Esophagus squamous epithelium (tissue), 4 donors: ENCODE results near the gene RRP36.

ENCODE experiments used
- POLR2A ChIP-seq, 4 donors: fragments of 450-650 bp; IDR thresholded peaks; one replicate each; pipeline ENCODE4 v1.6.1; 2017; ENCODE audit warnings: antibody characterized with exemption in 4 of 4, mild to moderate bottlenecking in 4 of 4, moderate library complexity in 3 of 4
- TF ChIP-seq, protein P1 (sequence below), 6 experiments: fragments of 450-650 bp in 4 of 6; fragments of 200-600 bp in 2 of 6; sonication (generic) in 2 of 6; IDR thresholded peaks; one replicate each; pipeline ENCODE4 v1.5.1; 2016 to 2019; ENCODE audit warnings: antibody characterized with exemption in 6 of 6, mild to moderate bottlenecking in 4 of 6, moderate library complexity in 4 of 6

DNA sequence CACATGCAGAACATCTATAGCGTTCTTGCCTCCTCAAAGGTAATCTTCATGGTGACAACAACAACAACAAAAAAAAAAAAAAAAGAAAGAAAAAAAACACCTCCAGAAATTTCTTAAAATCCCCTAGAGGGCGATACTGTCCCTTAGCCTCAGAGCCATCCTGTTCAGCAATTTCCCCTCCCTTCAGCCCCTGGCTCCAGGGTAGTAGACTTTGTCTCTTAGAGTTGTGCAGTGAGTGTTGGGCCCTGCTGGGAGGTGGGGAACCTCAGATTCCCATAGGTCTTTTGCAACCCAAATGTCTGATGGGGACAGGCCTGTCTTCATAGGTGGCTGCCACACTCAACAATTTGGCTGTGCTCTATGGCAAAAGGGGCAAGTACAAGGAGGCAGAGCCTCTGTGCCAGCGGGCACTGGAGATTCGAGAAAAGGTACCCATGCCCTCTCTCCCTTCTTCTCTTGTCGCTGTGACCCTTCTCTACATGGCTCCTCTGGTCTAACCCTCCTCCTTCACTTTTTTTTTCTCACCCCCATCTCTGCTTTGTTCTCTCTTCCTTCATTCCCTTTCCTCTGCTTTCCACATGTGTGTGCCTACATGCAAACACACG lies 48.7 kb downstream of the RRP36 start:
- TF ChIP-seq, protein P1, sequence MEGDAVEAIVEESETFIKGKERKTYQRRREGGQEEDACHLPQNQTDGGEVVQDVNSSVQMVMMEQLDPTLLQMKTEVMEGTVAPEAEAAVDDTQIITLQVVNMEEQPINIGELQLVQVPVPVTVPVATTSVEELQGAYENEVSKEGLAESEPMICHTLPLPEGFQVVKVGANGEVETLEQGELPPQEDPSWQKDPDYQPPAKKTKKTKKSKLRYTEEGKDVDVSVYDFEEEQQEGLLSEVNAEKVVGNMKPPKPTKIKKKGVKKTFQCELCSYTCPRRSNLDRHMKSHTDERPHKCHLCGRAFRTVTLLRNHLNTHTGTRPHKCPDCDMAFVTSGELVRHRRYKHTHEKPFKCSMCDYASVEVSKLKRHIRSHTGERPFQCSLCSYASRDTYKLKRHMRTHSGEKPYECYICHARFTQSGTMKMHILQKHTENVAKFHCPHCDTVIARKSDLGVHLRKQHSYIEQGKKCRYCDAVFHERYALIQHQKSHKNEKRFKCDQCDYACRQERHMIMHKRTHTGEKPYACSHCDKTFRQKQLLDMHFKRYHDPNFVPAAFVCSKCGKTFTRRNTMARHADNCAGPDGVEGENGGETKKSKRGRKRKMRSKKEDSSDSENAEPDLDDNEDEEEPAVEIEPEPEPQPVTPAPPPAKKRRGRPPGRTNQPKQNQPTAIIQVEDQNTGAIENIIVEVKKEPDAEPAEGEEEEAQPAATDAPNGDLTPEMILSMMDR (IDR thresholded peaks at IDR 0.05) = peak in 4 of 6 experiments; percentile 43 to 54 (median 48)
- no peak for TF ChIP-seq POLR2A (IDR thresholded peaks at IDR 0.05)
